NK-92 treated with Interleukin-12 subunit alpha and Interleukin-12 subunit beta, amount 100 ng/mL, for 24 hours (cell line): Measurements from ENCODE around the gene IL1RAP.

Source experiments
- DNase-seq: peaks from one replicate; lab custom pipeline; 2025; lab: John Stamatoyannopoulos, UW

Gene IL1RAP

DNA sequence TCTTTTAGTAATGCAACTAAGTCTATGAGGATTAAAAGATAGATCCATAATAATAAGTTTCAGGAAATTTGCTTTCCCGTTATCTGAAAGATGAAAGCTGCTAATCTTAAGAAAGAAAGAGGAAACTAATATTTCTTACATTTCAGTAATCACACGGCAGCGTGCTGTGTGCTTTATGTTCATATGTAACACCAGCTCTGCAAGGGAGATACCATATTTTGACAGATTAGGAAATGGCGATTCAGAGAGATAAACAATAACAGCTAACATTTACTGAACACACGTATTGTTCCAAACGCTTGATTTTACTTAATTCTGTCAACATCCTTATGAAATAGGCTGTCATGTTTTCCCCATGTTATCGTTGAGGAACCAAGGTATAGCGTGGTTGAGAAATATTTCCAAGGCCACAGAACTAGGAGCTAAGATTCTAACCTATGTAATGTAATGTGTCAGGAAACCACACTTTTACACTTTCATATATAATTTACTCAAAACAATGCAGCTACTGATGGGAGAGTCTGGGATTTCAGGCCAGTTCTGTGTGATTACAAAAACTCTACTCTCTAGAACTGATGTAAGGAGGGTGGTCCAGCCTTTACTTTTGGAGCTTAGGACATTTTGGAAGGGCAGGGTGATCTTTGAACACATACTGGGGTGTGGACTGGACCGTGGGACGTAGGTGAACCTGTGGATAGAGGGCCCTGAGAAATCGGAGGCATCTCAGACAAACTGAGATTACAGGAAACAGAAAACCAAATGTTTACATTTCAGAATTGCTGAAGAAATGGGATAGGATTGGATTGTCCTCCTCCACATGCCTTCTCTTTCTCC lies 100.6 kb downstream of the IL1RAP start:
- DNase-seq, result no peak

DNA sequence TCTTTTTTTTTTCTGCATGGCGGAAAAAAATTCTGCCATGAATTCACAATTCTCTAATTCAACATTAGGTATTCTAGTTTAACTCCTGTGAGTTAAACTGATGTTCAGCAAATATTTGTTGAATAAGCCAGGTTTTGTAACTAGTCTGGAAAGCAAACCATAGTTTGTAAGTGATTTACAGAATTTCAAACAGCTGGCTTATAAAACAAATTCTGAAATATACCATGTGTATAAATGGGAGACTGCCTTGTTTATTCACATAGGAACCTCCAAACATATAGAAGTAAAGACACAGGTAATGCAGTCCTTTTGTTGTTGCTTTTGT lies 101.1 kb downstream of the IL1RAP start:
- no peak for DNase-seq

DNA sequence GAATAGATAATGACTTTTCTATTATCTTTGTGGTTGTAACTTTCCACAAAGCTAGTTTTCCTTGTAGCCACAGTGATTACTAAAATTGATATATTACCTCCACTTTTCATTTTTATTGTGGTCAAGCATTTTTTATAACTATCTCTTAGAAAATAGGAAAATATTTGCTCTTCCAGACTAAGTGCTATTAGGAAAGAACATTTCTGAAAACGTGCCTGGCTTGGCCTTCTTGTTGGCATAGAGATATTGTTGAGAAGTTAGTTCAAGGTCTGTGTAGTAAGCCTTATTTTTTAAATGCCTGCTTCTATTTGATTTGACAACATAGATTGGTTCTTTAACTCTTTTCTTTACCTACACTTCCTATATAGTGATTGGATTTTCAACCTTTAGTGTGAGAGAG lies 101.7 kb downstream of the IL1RAP start:
- DNase-seq, result no peak

DNA sequence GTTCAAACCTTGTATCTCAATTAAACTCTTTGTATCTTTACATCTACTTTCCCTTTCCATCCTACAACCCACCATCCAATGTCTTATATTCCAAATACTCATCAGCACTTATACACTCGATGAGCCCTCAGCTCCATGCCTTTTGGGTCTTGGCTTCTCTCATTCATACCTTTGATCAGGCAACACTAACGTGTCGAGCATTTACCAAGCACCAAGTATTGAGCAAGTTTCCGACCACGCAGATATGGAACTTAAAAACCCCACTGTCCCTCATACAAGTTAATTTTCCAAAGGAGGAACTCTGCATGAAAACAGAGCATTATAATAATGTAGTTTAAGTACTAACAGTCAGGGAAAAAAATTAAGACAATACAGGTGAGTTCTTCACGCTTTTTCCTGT lies 102.8 kb downstream of the IL1RAP start:
- DNase-seq, result no peak

DNA sequence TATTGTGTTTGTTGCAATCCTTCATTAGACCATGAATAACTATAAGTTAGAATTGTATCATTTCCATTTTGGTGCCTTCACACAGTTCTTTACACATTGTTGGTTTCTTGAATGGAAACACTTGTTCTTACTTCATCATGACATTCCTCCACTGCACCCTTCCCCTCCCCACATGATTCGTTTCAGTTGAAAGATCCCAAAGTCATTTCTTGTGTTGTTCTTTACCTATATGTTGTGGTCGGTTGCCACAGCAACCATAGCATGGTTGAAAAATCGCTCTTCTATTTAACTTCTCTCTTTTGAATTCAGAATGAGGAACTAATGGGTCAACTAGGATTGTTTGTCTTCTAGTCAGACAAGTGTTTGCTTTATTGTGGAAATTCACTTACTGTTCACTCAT lies 103.3 kb downstream of the IL1RAP start:
- DNase-seq, result no peak

DNA sequence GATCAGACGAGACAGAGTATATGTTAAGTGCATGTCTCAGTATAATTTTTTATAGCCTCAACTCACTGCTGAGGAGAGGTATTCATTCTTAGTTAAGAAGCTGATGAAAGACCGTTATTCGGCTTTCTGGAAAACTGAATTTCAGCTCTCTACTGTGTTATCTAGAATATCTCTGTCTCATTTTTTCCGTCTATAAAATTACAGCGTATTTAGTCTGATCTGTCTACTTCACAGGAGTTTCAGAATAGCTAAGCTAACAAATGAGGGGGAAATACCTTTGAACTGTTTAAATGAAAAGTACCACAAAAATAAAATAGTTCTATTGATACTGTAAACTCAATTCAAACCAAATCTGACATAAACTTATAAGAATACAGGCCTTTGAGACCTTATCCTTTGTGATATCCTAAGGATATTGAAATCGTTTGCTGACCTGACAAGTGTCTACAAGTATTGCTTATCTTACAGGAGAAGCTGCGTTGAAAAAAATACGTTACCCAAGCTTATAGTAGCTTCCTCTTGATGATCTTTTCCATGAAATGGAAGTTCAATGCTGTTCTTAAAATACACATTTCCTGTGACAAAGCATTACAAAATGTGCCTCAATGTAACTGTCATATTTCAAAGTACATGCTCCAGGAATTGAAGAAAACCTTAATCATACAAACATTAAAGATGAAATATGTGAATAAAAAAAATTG lies 104.6 kb downstream of the IL1RAP start:
- DNase-seq, result no peak

DNA sequence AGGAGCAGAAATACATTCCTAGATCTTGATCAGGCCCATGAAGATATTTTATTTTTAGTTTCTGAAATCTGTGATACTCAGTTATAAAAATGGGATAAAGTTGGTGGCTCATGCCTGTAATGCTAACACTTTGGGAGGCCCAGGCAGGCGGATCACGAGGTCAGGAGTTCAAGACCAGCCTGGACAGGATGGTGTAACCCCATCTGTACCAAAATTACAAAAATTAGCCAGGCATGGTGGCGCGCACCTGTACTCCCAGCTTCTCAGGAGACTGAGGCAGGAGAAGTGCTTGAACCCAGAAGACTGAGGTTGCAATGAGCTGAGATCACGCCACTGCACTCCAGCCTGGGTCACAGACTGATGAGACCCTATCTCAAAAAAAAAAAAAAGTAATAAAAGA lies 105.5 kb downstream of the IL1RAP start:
- no peak for DNase-seq

DNA sequence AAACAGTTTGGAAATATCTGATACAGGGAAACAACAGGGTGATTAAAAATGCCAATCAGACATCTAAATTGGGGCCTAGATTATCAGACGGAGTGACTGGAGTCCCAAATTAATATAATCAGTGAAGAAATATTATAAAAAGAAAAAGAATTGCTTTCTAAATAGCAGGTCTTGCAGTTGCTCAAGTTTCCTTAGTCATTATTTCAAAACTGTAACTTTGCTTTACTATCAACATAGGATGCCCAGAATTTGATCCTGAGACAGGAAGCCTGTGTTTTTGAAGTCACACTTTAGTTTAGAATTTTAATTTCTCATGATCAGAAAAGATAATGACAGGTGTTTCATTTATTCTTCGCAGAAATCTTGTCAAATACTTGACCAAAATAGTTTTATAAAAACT lies 105.9 kb downstream of the IL1RAP start:
- no peak for DNase-seq

DNA sequence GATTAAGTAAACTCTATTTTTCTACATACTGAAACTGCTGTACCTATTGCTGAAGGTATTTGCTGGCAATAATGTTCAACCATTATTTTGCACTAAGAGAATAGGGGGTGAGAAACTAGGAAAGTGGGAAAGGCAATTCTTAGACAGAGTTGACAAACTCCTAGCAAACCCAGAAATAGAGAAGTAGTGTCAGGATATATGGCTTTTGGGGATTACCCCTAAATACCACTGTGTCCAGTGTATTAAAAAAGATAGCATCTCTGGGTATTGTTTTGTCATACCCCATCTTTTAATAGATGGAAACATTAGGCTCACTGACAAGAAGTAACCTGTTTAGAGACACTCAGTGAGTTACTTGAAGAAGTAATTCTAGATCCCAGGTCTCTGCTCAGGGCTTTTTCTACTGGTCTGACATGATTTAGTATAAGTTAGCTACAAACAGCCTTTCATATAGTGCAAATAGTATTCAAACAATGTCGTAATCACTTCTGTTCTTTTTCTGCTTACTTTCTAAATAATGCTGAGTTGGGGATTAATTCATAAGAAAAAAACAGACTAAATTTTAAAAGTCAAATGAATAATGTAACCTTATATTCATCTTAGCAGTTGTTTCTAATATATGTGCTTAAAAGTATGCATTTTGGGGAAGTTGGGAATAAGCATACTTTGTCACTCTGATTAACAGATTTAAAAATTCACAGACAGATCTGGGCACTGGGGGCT lies 107.2 kb downstream of the IL1RAP start:
- DNase-seq, result no peak

DNA sequence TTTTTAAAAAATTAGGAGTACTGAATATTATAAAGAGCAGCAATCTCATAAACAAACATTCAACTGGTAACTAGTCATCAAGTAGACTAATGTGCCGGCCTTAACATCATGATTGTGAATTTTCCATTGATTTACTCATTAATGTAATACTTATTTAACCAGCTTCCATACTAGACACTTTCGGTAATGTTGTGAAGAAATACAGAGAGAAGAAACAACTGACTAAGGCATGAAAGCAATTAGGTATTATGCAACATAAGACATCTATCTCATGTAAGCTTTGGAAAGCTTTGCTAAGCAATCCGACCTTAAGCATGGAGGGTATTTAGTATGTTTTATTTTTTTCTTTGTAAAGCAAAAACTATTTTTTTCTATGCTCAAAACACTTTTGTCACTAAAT lies 108.0 kb downstream of the IL1RAP start:
- no peak for DNase-seq

DNA sequence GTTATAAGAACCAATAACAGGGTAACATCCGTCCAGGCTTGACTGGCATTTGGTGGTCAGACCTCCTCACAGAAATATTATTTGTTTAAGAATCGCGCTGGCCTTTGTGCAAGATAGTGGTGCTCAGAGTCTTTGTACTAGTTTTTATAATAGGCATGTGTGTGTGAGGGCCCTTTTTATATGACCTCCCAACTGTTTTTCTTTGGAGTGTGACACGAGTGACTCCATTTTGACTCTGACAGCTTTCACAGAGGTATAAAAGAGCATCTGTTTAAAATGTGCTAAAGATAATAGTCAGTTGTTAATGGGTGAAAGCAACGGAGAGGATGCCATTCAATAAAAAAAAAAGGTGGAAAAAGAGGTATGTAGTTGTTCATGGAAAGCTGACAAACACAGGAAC lies 110.4 kb downstream of the IL1RAP start:
- no peak for DNase-seq

DNA sequence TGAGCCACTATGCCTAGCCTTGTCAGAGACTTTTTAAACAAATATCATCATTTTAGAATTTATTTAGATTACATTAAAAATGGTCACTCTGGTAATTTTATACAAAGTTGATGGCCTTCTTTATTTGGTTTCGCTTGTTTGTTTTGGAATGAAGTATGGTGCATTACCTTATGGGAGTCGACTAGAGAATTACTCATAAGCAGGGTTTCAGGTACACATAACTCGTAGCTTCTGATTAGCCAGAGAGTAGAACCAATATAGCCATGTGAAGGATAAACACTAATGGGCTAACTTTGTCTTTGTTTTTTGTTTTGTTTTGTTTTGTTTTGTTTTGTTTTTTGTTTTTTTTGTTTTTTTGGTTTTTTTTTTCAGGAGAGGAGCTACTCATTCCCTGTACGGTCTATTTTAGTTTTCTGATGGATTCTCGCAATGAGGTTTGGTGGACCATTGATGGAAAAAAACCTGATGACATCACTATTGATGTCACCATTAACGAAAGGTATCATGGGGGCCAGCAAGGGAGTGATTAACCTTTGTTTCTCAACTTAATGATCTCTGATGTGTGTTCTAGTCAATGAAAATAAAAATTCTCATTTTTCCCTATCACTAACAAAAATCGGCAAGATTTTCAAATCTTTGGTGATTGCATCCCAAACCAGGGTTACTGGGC lies 113.2 kb downstream of the IL1RAP start:
- DNase-seq, result no peak

DNA sequence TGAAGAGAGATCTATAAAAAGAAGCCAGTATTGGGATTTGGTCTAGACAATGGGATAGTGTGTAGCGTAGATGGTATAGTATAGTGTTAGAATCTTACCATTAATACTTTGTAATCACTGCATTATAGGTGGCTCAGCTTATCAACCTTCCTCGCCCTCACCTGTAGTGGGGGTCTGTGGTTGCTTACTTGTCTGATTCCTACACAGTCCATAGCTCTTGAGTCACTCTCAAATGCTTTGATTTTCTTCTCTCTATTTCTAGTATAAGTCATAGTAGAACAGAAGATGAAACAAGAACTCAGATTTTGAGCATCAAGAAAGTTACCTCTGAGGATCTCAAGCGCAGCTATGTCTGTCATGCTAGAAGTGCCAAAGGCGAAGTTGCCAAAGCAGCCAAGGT lies 115.2 kb downstream of the IL1RAP start:
- DNase-seq, result no peak

DNA sequence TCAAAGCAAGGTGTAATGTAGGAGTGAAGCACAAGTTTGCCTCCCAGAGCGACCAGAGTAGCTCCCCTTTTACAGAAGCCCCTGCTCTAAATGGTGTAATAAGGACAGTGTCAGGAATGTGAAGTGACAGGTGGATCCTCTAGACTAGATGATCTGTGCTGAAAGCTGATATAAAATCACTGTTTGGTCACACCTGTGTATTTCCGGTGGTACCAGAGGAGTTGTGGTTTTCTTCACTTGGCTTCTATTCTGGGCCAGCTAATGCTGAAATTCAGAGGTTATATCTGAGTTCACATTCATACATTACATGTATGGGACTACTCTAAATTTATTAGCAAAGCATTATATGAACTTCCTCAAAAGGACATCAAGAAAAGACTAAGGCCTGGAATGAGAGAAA lies 117.4 kb downstream of the IL1RAP start:
- DNase-seq, result no peak

DNA sequence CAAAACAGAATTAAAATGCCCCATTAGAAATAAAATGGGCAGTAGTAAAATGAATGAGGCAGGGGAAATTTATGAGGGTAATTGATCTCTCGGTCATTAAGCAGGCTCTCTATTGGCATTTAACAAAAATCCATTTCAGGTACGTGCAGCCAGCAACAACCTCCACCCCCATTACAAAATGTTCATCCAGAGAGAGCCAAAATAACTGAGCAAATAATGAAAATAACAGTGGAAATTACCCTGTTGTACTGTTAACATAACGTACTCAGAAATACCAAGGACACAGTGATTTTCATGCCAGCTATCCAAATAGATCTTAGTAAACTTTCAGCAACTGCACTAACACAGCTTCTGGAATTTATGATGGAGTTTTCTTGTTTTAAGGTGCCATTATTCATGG lies 127.7 kb downstream of the IL1RAP start:
- DNase-seq, result no peak

DNA sequence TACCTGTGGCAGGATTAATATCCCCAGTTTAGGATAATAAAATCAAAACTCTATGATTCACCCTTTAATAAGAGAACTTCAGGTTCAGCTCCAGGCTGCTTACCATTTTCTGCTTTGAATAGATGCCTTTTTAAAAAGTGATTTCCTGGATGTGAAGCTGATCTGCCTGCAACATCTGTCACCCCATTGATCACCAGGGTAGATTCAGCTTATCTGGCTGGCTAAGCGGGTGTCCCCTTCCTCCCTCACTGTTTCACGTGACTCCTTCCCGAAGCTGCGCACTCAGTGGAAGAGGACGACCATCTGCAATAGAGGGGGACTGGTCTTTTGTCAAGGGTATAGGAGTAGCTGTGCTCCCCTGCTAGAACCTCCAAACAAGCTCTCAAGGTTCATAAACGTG lies 128.1 kb downstream of the IL1RAP start:
- no peak for DNase-seq

DNA sequence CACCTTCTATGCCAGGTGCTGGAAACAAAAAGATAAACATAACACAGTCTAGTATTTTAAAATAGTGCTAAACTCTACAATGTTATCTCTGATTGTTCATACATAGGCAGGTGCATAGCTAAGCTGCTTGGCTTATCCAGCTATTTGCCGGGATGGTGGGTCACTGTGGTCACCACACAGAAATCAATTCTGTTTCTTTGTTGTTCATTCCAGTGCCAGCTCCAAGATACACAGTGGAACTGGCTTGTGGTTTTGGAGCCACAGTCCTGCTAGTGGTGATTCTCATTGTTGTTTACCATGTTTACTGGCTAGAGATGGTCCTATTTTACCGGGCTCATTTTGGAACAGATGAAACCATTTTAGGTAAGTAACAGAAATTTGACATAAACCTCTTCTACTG lies 130.2 kb downstream of the IL1RAP start:
- DNase-seq, result no peak

DNA sequence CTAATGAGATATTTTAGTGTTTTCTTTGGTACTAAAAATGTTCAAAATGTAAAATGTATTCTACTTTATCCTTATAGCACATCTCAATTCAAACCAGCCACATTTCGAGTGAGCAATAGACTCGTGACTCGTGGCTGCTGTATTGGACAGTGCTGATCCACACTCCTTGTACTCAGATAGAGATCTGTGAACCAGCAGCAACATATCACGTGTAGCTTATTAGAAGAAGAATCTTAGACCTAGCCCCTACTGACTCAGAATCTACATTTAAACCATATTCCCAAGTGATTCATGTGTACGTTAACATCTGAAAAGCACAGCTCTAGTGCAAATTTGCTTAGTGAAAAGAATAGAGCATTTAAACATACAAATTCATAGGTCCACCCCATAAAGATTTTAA lies 130.9 kb downstream of the IL1RAP start:
- no peak for DNase-seq

DNA sequence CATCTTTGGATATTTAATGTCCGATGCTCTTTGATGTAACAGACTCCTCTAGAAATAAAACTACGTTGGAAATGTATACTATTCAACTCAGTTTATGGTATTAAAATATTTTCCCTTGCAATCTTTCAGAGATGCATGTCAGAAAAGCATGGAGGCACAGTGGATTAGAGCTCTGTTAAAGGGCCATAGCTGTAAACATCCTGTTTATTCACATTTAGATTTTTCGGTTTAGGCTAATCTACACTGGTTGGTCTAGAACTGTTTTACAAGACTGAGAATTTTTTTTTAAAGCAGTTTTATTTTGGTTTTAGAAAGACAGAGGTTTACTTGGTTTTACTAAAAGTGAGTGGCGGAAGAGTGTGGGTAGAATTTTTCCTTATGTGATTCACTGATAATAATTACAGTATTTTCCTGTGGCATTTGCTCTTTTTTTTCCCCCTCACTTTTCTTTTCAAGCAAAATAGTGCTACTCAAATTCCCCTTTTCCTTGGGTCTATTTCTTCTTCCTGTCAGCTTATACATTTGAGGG lies 132.1 kb downstream of the IL1RAP start:
- no peak for DNase-seq

DNA sequence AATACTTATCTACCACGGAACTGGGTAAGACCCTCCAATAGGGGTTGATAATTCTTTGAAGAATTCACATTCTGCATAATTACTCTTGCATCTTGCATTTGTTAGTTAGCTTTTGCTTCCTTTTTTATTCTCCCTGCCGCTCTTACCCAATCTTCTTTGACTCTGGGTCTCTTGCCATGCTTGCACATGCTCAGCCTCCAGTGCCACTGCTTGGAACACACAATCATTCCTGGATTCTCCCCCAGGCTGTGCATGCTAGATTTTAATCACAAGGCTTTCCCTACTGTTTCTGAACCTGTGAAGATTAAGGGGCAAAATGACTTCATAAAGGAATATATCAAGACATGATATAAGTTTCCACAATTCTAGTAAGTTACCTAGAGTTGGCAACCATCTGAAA lies 133.1 kb downstream of the IL1RAP start:
- DNase-seq, result no peak

DNA sequence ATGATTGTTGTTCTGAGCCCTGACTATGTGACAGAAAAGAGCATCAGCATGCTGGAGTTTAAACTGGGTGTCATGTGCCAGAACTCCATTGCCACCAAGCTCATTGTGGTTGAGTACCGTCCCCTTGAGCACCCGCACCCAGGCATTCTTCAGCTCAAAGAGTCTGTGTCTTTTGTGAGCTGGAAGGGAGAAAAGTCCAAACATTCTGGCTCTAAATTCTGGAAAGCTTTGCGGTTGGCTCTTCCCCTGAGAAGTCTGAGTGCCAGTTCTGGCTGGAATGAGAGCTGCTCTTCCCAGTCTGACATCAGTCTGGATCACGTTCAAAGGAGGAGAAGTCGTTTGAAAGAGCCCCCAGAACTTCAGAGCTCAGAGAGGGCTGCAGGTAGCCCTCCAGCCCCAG lies 142.0 kb downstream of the IL1RAP start:
- DNase-seq, result no peak

DNA sequence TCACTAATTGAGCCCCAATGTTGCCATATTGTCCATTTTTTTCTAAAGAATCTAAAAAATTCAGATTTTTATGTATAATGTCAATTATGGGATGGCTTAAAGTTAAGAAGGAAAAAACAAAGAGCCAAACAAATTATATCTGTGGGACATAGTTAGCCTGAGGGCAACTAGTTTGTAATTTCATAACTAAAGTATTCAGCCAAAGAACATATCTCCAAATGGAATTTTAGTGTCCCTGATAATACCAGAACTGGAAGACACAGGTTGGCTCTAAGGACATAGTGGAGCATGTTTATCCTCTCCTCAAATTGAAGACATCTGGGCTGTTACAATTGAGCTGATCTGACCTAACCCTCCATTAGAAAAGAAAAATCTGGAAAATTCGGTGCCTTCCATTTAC lies 144.2 kb downstream of the IL1RAP start:
- DNase-seq, result no peak
